AG10803 (cell line): ENCODE results near the gene HS3ST3A1.

Experiments used
- DNase-seq: peaks from one replicate; pipeline ENCODE4 v3.0.0; 2010; ENCODE audit warnings: low read depth
- H3K4me3 ChIP-seq: 2 replicates; pipeline ENCODE4 v1.5.1; 2011; ENCODE audit warnings: mild to moderate bottlenecking, low read length, control low read depth
- CTCF ChIP-seq: conservative IDR thresholded peaks from 2 replicates; pipeline ENCODE4 v1.5.1; 2011; ENCODE audit warnings: mild to moderate bottlenecking, low read length, control low read depth, inconsistent platforms

Gene HS3ST3A1

GRCh38 chr17:13619462-13619861 lies 17.7 kb upstream of the HS3ST3A1 start:
- DNase-seq = no peak
- no peak for TF ChIP-seq CTCF
- no peak overlapping the region for H3K4me3 ChIP-seq

DNA sequence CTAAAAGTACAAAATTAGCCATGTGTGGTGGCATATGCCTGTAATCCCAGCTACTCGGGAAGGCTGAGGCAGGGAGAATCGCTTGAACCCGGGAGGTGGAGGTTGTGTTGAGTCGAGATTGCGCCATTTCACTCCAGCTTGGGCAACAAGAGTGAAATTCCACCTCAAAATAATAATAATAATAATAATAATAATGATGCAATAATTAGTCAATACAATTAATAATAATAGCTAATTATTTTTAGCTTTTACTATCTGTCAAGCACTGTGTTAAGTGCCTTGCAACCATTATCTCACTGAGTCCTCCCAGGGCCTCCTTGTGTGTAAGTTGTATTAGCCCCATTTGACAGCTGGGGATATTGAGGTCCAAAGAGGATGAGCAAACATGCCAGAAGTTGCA lies 14.3 kb upstream of the HS3ST3A1 start:
- H3K4me3 ChIP-seq = no peak overlapping the region
- DNase-seq = no peak
- TF ChIP-seq CTCF = no peak

GRCh38 chr17:13609941-13610340 lies 8.2 kb upstream of the HS3ST3A1 start:
- no peak for DNase-seq
- no peak for TF ChIP-seq CTCF
- H3K4me3 ChIP-seq = no peak overlapping the region

- TF ChIP-seq CTCF = no peak
- peak overlapping the region; percentile 87 for H3K4me3 ChIP-seq
- no peak for DNase-seq
Measured at GRCh38 chr17:13601322-13601775, 380 bp downstream of the HS3ST3A1 start.

DNA sequence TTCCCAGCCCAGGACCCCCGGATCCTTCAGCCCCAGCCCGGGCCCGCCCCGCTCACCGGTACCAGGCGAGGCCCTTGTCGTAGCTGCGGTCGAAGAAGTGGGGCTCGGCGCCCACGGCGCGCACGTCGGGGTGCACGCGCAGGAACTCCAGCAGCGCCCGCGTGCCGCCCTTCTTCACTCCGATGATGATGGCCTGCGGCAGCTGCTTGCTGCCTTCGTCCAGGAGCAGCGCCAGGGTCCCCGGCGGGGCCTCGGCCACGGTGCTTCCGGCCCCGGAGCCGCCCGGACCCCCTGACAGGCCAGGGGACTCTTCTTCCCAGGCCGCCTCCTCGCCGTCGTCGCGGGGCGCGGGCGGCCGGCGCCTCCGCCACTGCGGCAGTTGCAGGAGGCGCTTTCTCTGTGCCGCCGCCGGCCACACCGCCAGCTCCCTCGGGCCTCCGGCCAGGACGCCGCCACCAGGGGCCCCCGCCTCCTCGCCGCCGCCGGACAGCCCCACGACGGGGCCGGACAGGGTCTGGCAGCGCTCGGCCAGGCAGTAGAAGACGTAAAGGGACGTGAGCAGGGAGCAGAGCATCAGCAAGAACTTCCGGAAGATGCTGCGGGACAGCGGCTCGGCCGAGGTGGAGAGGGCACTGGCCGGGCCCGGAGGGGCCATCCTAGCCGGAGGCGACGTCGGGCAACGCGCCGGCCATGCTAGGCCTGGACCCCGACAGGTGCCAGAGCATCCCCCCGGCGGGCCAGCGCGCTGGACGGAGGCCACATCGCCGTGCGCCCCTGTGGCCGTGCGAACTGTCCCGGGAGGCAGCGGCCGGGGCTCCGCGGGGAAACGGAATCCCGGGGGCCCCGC lies 1.0 kb downstream of the HS3ST3A1 start:
- no peak for TF ChIP-seq CTCF
- peak overlapping the region; percentile 87 for H3K4me3 ChIP-seq
- peak; percentile 50 for DNase-seq

GRCh38 chr17:13599864-13600263 lies 1.9 kb downstream of the HS3ST3A1 start:
- 0 out of 2 replicates have a peak, but pooled peaks have one; percentile 1 for TF ChIP-seq CTCF
- H3K4me3 ChIP-seq = peak overlapping the region; percentile 87

DNA sequence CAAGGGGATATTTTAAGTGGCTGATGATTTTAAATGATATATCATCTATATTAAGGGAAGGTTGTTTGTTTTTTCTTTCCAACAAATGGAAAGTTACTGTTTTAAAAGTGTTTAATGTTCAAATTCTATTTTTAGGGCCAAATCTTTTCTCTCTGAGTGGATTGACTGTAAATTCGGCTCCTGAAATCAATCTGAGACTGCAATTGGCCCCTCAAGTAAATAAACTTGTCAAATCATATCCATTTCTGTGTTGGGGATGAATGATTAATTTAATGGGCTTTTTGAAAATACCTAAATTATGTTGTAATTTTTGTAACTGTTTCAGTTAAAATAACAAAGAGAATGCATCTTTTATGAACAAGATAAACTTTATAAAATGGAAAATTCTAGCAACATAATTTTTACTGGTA lies 2.6 kb downstream of the HS3ST3A1 start:
- no peak for DNase-seq
- no peak for TF ChIP-seq CTCF
- H3K4me3 ChIP-seq = peak overlapping the region; percentile 87

More at GRCh38 chr17:13599864-13600263, 1.9 kb downstream of the HS3ST3A1 start:
- no peak for DNase-seq
